IMR-90 (cell line): ENCODE data around the gene SSR4. TPM values are rescaled to one million over a fixed set of nuclear protein-coding genes. Genes with fewer than 3 reads are reported as not detected.

Experiments
- ATAC-seq: fragments of 200-7000 bp; cut with Tn5 transposase; 2 replicates; pipeline ENCODE4 v1.9.1; 2020; ENCODE audit warnings: low read depth, mild to moderate bottlenecking, moderate library complexity
- BruUV-seq: library from RNA; stranded (reverse); fragments of 400-500 nt; replicated peaks from 2 replicates; lab custom pipeline; 2021; lab: Mats Ljungman, UMichigan
- CTCF ChIA-PET: fragments of 300-600 bp; formaldehyde crosslinking; extraction: SDS; loops from one replicate; lab custom pipeline; 2021; ENCODE audit warnings: antibody characterized with exemption; lab: Yijun Ruan, JAX
- POLR2A ChIA-PET: fragments of 300-600 bp; sonication (Branson Sonifier 250); formaldehyde crosslinking; loops from one replicate; lab custom pipeline; 2022; ENCODE audit warnings: antibody characterized with exemption; ENCODE audit not compliant: unreplicated experiment; lab: Charles Lee
- DNase-seq: peaks from one replicate; pipeline ENCODE4 v3.0.0; 2013
- H2AFZ ChIP-seq: replicated peaks from 2 replicates; pipeline ENCODE3; 2013; ENCODE audit warnings: low read length, mild to moderate bottlenecking; ENCODE audit not compliant: poor library complexity
- H2AK5ac ChIP-seq: 2 replicates; pipeline ENCODE4 v1.6.1; 2013; ENCODE audit warnings: low read depth, low read length, inconsistent platforms
- H2AK9ac ChIP-seq: replicated peaks from 2 replicates; pipeline ENCODE3; 2013; ENCODE audit warnings: mild to moderate bottlenecking, low read depth, low read length, moderate library complexity; ENCODE audit not compliant: poor library complexity
- H2BK120ac ChIP-seq: 2 replicates; pipeline ENCODE4 v1.6.1; 2013; ENCODE audit warnings: low read depth, low read length, inconsistent platforms
- H2BK15ac ChIP-seq: 3 replicates; pipeline ENCODE4 v1.6.1; 2013; ENCODE audit warnings: low read depth, low read length, inconsistent platforms
- H2BK20ac ChIP-seq: 2 replicates; pipeline ENCODE4 v1.6.1; 2013; ENCODE audit warnings: low read depth, mild to moderate bottlenecking, inconsistent platforms, low read length, moderate library complexity
- H2BK5ac ChIP-seq: 2 replicates; pipeline ENCODE4 v1.6.1; 2013; ENCODE audit warnings: mild to moderate bottlenecking, low read depth, low read length, inconsistent platforms; ENCODE audit not compliant: poor library complexity, severe bottlenecking
- H3K14ac ChIP-seq: replicated peaks from 2 replicates; pipeline ENCODE4 v1.6.1; 2013; ENCODE audit warnings: low read depth, low read length, inconsistent platforms
- H3K18ac ChIP-seq: 2 replicates; pipeline ENCODE4 v1.6.1; 2013; ENCODE audit warnings: low read depth, low read length, control low read depth
- H3K23ac ChIP-seq: 2 replicates; pipeline ENCODE4 v1.6.1; 2013; ENCODE audit warnings: low read depth, low read length, inconsistent platforms
- H3K27ac ChIP-seq: 2 replicates; pipeline ENCODE4 v1.5.1; 2013; ENCODE audit warnings: mild to moderate bottlenecking, control low read depth, low read length; ENCODE audit not compliant: insufficient read depth
- H3K27me3 ChIP-seq: 2 replicates; pipeline ENCODE4 v1.6.1; 2013; ENCODE audit warnings: low read length; ENCODE audit not compliant: control insufficient read depth, insufficient read depth
- H3K36me3 ChIP-seq: 2 replicates; pipeline ENCODE4 v1.6.1; 2013; ENCODE audit warnings: low read length, mixed read lengths; ENCODE audit not compliant: control insufficient read depth, insufficient read depth
- H3K4ac ChIP-seq: 2 replicates; pipeline ENCODE4 v1.6.1; 2013; ENCODE audit warnings: low read depth, low read length, inconsistent platforms
- H3K4me1 ChIP-seq: 2 replicates; pipeline ENCODE4 v1.6.1; 2013; ENCODE audit warnings: low read length, mixed read lengths; ENCODE audit not compliant: control insufficient read depth, insufficient read depth
- H3K4me2 ChIP-seq: 2 replicates; pipeline ENCODE4 v1.6.1; 2013; ENCODE audit warnings: low read depth, mild to moderate bottlenecking, control low read depth, low read length, moderate library complexity
- H3K4me3 ChIP-seq: 2 replicates; pipeline ENCODE4 v1.5.1; 2013; ENCODE audit warnings: low read depth, mild to moderate bottlenecking, control low read depth, low read length, moderate library complexity; ENCODE audit not compliant: insufficient read depth
- H3K56ac ChIP-seq: 2 replicates; pipeline ENCODE4 v1.6.1; 2013; ENCODE audit warnings: low read length, inconsistent platforms; ENCODE audit not compliant: insufficient read depth; ENCODE audit errors: extremely low read depth
- H3K79me1 ChIP-seq, 2 experiments: 2 replicates each; pipeline ENCODE4 v1.6.1; 2013; ENCODE audit warnings: low read length in 2 of 2, inconsistent platforms in 1 of 2, low read depth in 1 of 2
- H3K9ac ChIP-seq: 2 replicates; pipeline ENCODE4 v1.6.1; 2013; ENCODE audit warnings: low read depth, low read length, control low read depth
- H3K9me1 ChIP-seq: 2 replicates; pipeline ENCODE4 v1.6.1; 2013; ENCODE audit warnings: low read length, inconsistent platforms; ENCODE audit not compliant: insufficient read depth
- H3K9me3 ChIP-seq: 2 replicates; pipeline ENCODE4 v1.6.1; 2013; ENCODE audit warnings: low read length; ENCODE audit not compliant: control insufficient read depth, insufficient read depth
- H4K20me1 ChIP-seq: 2 replicates; pipeline ENCODE4 v1.6.1; 2013; ENCODE audit warnings: low read length, inconsistent platforms; ENCODE audit not compliant: insufficient read depth
- H4K5ac ChIP-seq: 2 replicates; pipeline ENCODE4 v1.6.1; 2013; ENCODE audit warnings: mild to moderate bottlenecking, low read depth, low read length, control low read depth
- H4K8ac ChIP-seq, 2 experiments: 2 replicates each; pipeline ENCODE4 v1.6.1; 2013; ENCODE audit warnings: low read depth in 2 of 2, low read length in 2 of 2, control low read depth in 1 of 2, inconsistent platforms in 1 of 2
- H4K91ac ChIP-seq: 2 replicates; pipeline ENCODE4 v1.6.1; 2013; ENCODE audit warnings: low read depth, low read length, inconsistent platforms; ENCODE audit not compliant: insufficient read depth
- CEBPB ChIP-seq: IDR thresholded peaks from 2 replicates; pipeline ENCODE4 v1.6.1; 2012; ENCODE audit warnings: low read depth, low read length, improper control_type of control experiment
- CHD1 ChIP-seq: IDR thresholded peaks from 2 replicates; pipeline ENCODE4 v1.6.1; 2012; ENCODE audit warnings: low read depth, low read length, improper control_type of control experiment
- MAFK ChIP-seq: IDR thresholded peaks from 2 replicates; pipeline ENCODE4 v1.6.1; 2012; ENCODE audit warnings: low read depth, low read length, improper control_type of control experiment
- MXI1 ChIP-seq: IDR thresholded peaks from 2 replicates; pipeline ENCODE4 v1.6.1; 2012; ENCODE audit warnings: low read depth, mild to moderate bottlenecking, low read length, moderate library complexity, borderline replicate concordance
- NFE2L2 ChIP-seq: fragments of 150-350 bp; IDR thresholded peaks from 2 replicates; pipeline ENCODE4 v1.6.1; 2016; ENCODE audit warnings: low read depth, mild to moderate bottlenecking, low read length
- POLR2A ChIP-seq: IDR thresholded peaks from 2 replicates; pipeline ENCODE4 v1.6.1; 2012; ENCODE audit warnings: mild to moderate bottlenecking, low read depth, low read length
- RAD21 ChIP-seq: IDR thresholded peaks from 2 replicates; pipeline ENCODE4 v1.6.1; 2012; ENCODE audit warnings: low read length, improper control_type of control experiment
- SMC3 ChIP-seq: fragments of 150-350 bp; IDR thresholded peaks from 2 replicates; pipeline ENCODE4 v1.6.1; 2016; ENCODE audit warnings: low read depth, mild to moderate bottlenecking, antibody characterized with exemption, low read length, moderate library complexity
- USF2 ChIP-seq: fragments of 150-350 bp; IDR thresholded peaks from 2 replicates; pipeline ENCODE4 v1.6.1; 2017; ENCODE audit warnings: mild to moderate bottlenecking, antibody characterized with exemption, low read length, low read depth
- WGBS, 2 experiments: methylation state at CpG; one replicate each; pipeline versions ENCODE4 v1.1.5 to v1.1.7; 2013; ENCODE audit warnings: missing lambda C conversion rate in 2 of 2; ENCODE audit not compliant: insufficient read length in 1 of 2; ENCODE audit errors: extremely low coverage in 2 of 2; 5-methylcytosine and 5-hydroxymethylcytosine counted together
- dilution Hi-C: fragments of 300-500 bp; cut with HindIII; formaldehyde crosslinking; loops from one replicate; pipeline ENCODE4 v1.14.3; 2018; ENCODE audit warnings: low sequenced_read_pairs; ENCODE audit not compliant: unreplicated experiment
- in situ Hi-C: fragments of 300-500 bp; cut with MboI; formaldehyde crosslinking; loops from 3 replicates; pipeline ENCODE4 v1.14.3; 2019; ENCODE audit warnings: low sequenced_read_pairs, inconsistent platforms, mixed read lengths
- intact Hi-C: fragments of 100-400 bp; cut with micrococcal nuclease; formaldehyde crosslinking; loops from 2 replicates; pipeline ENCODE4 v1.10.0; 2022
- polyA plus RNA-seq, 3 experiments: library from polyadenylated mRNA; depleted of rRNA; stranded (reverse); fragments of >200 nt; gene quantifications; 2 replicates each; pipeline ENCODE4 v1.2.3, GENCODE V29; 2012; ENCODE audit warnings: low replicate concordance in 1 of 3
- total RNA-seq: library from RNA; depleted of rRNA; stranded (reverse); fragments of >200 nt; gene quantifications from 2 replicates; pipeline ENCODE4 v1.2.3, GENCODE V29; 2012
- TF ChIP-seq, protein P1 (sequence below): conservative IDR thresholded peaks from 2 replicates; pipeline ENCODE4 v1.5.1; 2012; ENCODE audit warnings: mild to moderate bottlenecking, low read depth, low read length, improper control_type of control experiment

Gene SSR4
- total and polyA plus RNA-seq, 2 of the 4 experiments (the other 2 are of a cell fraction): 141 to 480 TPM

DNA sequence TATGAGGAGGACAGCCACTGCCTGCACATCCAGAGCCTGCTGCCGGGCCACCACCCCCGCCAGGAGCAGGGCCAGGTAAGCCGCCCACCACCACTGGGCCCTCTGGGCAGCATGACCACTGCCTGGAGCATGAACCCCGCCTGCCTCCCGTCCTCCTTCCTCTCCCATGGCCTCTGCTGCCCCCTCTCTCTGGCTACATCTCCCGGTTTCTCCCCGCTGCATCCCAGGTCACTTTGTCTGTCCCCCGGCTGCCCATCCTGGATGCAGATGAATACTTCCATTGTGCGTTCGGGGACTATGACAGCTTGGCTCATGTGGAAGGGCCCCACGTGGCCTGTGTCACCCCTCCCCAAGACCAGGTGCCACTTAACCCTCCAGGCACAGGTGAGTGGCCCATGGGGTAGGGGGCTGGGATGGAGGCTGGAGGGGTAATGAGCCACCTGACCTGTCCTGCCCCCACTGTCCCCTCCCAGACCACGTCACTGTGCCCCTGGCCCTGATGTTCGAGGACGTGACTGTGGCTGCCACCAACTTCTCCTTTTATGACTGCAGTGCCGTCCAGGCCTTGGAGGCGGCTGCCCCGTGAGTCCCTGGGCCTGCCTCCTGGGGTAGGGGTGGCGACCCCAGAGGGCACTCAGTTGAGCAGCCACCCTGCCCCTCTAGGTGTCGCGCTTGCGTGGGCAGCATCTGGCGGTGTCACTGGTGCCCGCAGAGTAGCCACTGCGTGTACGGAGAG, 24.4 kb upstream of the SSR4 start:
- Histone ChIP-seq H3K4me1 (peaks cover 10% of the 10 kb centered on the region), H3K4ac (no peak overlapping the region), H3K9me3 (no peaks in the 10 kb centered on the region; the same call in 1 of the 2 replicates), H3K27me3 (no peaks in the 10 kb centered on the region), H4K8ac (no peak overlapping the region), H3K36me3 (peaks cover 2% of the 10 kb centered on the region; the same call in 1 of the 2 replicates), H3K9me1 (no peaks in the 10 kb centered on the region), H2BK5ac (no peak overlapping the region), H2AFZ (no peak overlapping the region), H2BK20ac (no peak overlapping the region), H3K14ac (no peak overlapping the region), H3K79me1 (peaks cover 0 to 9% of the 10 kb centered on the region in 2 experiments; a peak in 2 of 4 replicates), H2BK120ac (no peak overlapping the region), H4K5ac (no peak overlapping the region), H3K9ac (no peak overlapping the region), H3K4me3 (no peak overlapping the region), H3K4me2 (no peak overlapping the region), H3K18ac (no peak overlapping the region), H2BK15ac (no peak overlapping the region), H3K56ac (no peak overlapping the region), H3K27ac (no peak overlapping the region), H4K91ac (no peak overlapping the region), H2AK9ac (no peak overlapping the region), H4K20me1 (no peaks in the 10 kb centered on the region), H3K23ac (no peak overlapping the region), H2AK5ac (no peak overlapping the region)
- intact Hi-C loops: no loop called here
- in situ Hi-C loops: loop anchor here (10.0 kb wide), 1 partner anchor 195 kb away; no protein-coding TSS in a partner anchor
- ChIA-PET CTCF (no interaction called here), POLR2A (no interaction called here)
- DNase-seq (no peak), ATAC-seq (no peak)
- dilution Hi-C loops: no loop called here
- no TSS peak for BruUV-seq
- 92% methylated on average over 12 of the region's 25 CpGs; no CpG with 5 or more reads in 1 of the 2 experiments for WGBS, 2 experiments
- TF ChIP-seq MAFK (no peak), POLR2A (no peak), NFE2L2 (no peak), CEBPB (no peak), MXI1 (no peak), USF2 (no peak), CHD1 (no peak), SMC3 (no peak), RAD21 (no peak)
- TF ChIP-seq, protein P1, sequence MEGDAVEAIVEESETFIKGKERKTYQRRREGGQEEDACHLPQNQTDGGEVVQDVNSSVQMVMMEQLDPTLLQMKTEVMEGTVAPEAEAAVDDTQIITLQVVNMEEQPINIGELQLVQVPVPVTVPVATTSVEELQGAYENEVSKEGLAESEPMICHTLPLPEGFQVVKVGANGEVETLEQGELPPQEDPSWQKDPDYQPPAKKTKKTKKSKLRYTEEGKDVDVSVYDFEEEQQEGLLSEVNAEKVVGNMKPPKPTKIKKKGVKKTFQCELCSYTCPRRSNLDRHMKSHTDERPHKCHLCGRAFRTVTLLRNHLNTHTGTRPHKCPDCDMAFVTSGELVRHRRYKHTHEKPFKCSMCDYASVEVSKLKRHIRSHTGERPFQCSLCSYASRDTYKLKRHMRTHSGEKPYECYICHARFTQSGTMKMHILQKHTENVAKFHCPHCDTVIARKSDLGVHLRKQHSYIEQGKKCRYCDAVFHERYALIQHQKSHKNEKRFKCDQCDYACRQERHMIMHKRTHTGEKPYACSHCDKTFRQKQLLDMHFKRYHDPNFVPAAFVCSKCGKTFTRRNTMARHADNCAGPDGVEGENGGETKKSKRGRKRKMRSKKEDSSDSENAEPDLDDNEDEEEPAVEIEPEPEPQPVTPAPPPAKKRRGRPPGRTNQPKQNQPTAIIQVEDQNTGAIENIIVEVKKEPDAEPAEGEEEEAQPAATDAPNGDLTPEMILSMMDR: no peak
